HG03039 (cell line): ENCODE results near the gene LTF.
"Not testable (repeated sequence)": the region's sequence is repeated elsewhere in the genome, so short reads cannot be mapped to it uniquely, and the experiment has no call there.

Experiments used
- ATAC-seq: cut with Tn5 transposase; IDR thresholded peaks from one replicate; pipeline ENCODE4 v1.9.1; 2021; ENCODE audit warnings: mild to moderate bottlenecking, moderate library complexity; ENCODE audit not compliant: unreplicated experiment

LTF gene

DNA sequence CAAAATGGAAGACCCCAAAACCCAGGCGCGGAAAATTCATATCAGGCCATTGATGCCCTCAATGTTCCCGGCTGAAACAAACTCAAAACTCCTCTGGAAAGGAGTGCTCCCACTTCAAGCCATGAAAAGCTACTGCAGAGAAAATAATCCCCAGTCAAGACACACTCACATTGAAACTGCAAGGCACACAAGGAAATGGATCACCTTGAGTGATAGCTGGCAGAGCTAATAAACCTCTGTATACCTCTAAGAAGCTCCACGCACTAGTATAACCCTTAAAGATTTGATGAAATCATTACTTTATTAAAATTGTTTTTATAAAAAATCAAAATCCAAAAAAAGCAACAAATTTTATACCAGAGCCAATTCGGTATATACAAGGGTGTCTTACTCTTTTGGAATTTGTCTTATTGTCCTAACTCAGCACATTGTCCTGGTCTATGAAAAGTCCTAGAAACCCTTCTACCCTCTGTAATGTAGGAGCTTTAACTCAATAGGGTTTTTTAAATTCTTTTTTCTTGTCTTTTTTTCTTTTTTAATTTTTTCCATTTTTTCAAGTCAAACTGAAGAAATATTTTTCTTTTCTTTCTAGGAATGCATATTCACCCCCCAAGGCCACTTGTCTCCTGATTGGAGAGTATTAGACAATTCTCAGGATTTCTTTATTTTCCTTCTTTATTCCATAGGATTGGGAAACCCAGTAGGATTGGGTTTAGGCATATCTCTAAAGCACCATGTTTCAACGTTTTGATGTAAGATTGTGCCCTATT is 66.3 kb downstream of the LTF start:
- no peak for ATAC-seq

- ATAC-seq, result no peak
Observed at GRCh38 chr3:46397111-46397510, 67.6 kb downstream of the LTF start.

DNA sequence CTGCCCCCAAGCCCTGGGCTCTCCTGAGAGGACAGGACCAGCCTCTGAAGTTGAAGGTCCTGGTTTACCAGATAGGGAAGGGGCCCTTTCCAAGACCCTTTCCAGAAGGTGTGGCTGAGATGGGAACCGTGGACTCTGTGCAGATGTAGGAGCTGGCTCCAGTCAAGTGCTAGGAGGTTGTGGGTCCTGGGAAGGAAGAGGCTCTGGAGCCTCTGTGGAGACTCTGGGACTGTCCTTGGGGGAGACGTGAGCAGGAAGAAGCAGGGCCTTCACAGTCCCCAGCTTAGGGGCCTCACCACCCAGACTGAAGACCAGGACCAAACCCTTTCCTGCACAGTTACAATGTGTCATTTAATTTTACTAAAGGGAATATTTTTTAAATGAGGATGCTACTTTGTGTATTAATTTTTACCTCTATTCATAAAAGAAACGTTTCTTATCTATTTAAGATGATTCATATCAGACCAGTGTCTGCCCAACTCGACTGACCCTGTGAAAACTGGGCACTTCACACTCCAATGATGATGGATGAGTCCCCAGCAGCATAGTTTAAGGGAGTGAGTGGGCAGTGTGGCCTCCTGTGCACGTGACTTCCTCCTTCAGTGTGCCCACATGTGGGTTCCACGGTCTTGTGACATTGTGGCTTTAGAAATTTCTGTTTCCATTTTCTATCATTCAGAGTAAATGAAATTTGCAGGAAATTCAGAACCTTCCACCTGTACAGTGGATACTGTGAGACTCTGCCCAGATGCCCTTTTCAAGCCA is 68.8 kb downstream of the LTF start:
- ATAC-seq, result no peak

- no peak for ATAC-seq
Observed at GRCh38 chr3:46395210-46395661, 69.5 kb downstream of the LTF start.

GRCh38 chr3:46393554-46394434 is 70.9 kb downstream of the LTF start:
- ATAC-seq, result no peak

- ATAC-seq, result no peak
Observed at GRCh38 chr3:46393011-46393410, 71.7 kb downstream of the LTF start.

GRCh38 chr3:46391526-46391925 is 73.2 kb downstream of the LTF start:
- not testable (repeated sequence) for ATAC-seq

DNA sequence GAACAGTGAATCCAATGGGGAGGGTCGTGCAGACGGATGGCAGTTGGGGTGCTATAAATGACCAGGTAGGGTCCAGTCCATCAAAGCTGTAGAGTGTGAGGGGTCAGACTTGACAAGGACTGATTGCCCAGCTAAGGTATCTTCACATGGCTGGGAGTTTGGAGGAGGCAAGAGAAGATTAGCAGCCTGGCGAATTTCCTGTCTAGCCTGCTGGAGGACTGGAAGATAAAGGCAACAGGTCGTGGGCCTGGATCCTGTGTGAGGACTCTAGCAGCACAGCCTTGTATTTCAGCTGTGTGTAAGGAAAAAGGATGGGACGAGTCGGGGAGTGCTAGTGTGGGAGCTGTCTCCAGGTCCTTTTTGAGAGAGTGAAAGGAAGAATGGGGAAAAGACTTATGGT is 75.4 kb downstream of the LTF start:
- no peak for ATAC-seq

DNA sequence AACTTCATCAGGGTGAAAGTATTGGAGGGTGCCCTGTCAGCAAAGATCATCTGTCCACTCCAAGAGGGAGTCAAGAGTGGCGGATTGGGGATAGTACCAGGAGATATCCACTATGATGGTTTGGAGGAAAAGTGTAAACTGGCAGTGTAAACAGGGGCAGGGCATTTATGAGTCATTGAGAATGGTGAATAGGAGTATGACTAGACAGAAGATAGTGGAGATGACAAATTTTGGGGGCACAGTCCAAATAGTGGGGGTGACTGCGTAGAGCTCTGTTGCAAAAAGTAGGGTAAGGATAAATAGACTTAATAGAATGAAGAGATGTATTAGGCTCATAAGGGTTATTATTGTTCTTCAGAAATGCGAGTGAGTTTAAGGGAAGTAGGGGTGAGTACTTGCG is 75.9 kb downstream of the LTF start:
- not testable (repeated sequence) for ATAC-seq

DNA sequence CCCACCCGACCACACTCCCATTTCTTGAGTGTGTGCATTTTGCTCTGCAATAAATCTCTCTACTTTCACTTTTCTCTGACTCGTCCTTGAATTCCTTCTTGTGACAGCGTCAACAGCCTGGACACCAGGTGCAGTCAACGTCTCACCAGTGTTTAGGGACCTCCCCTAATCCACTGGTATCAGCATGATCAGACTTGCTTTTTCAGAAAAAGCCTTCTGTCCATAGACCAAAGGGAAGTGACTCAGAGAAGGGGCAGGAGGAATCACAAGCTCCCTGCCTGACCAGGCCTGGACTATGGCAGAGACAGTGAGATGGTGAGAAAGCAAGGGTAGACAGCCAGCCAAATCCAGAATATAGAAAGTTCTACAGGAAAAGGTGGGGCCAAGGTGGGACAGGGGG is 78.5 kb downstream of the LTF start:
- no peak for ATAC-seq
